H9 (cell line): ENCODE data around the gene HSH2D. TPM values are rescaled to one million over a fixed set of nuclear protein-coding genes. Genes with fewer than 3 reads are reported as not detected.

Experiments
- DNase-seq: peaks from one replicate; pipeline ENCODE4 v3.0.0-alpha.2; 2017
- H2AFZ ChIP-seq: one replicate; pipeline ENCODE4 v1.6.1; 2013; ENCODE audit warnings: mild to moderate bottlenecking, low read length, control low read depth, moderate library complexity
- H2AK5ac ChIP-seq: 2 replicates; pipeline ENCODE4 v1.6.1; 2013; ENCODE audit warnings: low read length, control low read depth, mixed read lengths; ENCODE audit not compliant: insufficient read length
- H2BK120ac ChIP-seq: one replicate; pipeline ENCODE4 v1.6.1; 2013; ENCODE audit warnings: low read depth, mild to moderate bottlenecking, low read length, control low read depth, inconsistent platforms; ENCODE audit not compliant: poor library complexity, severe bottlenecking
- H2BK12ac ChIP-seq: 2 replicates; pipeline ENCODE4 v1.6.1; 2013; ENCODE audit warnings: low read length, control low read depth, mixed read lengths, low read depth; ENCODE audit not compliant: insufficient read length
- H2BK15ac ChIP-seq: 2 replicates; pipeline ENCODE4 v1.6.1; 2013; ENCODE audit warnings: low read depth, low read length, control low read depth
- H2BK20ac ChIP-seq: one replicate; pipeline ENCODE4 v1.6.1; 2013; ENCODE audit warnings: low read depth, mild to moderate bottlenecking, low read length, control low read depth, inconsistent platforms; ENCODE audit not compliant: poor library complexity, severe bottlenecking
- H2BK5ac ChIP-seq: 2 replicates; pipeline ENCODE4 v1.6.1; 2013; ENCODE audit warnings: low read length, control low read depth, mixed read lengths; ENCODE audit not compliant: insufficient read length
- H3K14ac ChIP-seq: 2 replicates; pipeline ENCODE4 v1.6.1; 2013; ENCODE audit warnings: low read length, control low read depth; ENCODE audit not compliant: insufficient read depth
- H3K18ac ChIP-seq: 2 replicates; pipeline ENCODE4 v1.6.1; 2013; ENCODE audit warnings: low read depth, mild to moderate bottlenecking, mixed read lengths, low read length, control low read depth; ENCODE audit not compliant: insufficient read length
- H3K23ac ChIP-seq: 2 replicates; pipeline ENCODE4 v1.6.1; 2013; ENCODE audit warnings: low read length, control low read depth, mixed read lengths, low read depth; ENCODE audit not compliant: insufficient read length
- H3K23me2 ChIP-seq: 2 replicates; pipeline ENCODE4 v1.6.1; 2013; ENCODE audit warnings: low read depth, mild to moderate bottlenecking, mixed read lengths, low read length, control low read depth; ENCODE audit not compliant: insufficient read length, poor library complexity, severe bottlenecking
- H3K27ac ChIP-seq: 2 replicates; pipeline ENCODE4 v1.5.1; 2013; ENCODE audit warnings: low read length, control low read depth, mixed read lengths, low read depth; ENCODE audit not compliant: insufficient read length
- H3K27me3 ChIP-seq: 2 replicates; pipeline ENCODE4 v1.6.1; 2013; ENCODE audit warnings: low read length, control low read depth, inconsistent platforms; ENCODE audit not compliant: insufficient read depth
- H3K4ac ChIP-seq: 2 replicates; pipeline ENCODE4 v1.6.1; 2013; ENCODE audit warnings: low read depth, mild to moderate bottlenecking, control low read depth, inconsistent platforms, low read length, moderate library complexity
- H3K4me1 ChIP-seq: 2 replicates; pipeline ENCODE4 v1.6.1; 2013; ENCODE audit warnings: low read length, control low read depth, inconsistent platforms; ENCODE audit not compliant: insufficient read depth
- H3K4me2 ChIP-seq: 2 replicates; pipeline ENCODE4 v1.6.1; 2013; ENCODE audit warnings: low read length, control low read depth, mixed read lengths; ENCODE audit not compliant: insufficient read length, insufficient read depth
- H3K56ac ChIP-seq: 2 replicates; pipeline ENCODE4 v1.6.1; 2013; ENCODE audit warnings: low read depth, mild to moderate bottlenecking, mixed read lengths, low read length, control low read depth; ENCODE audit not compliant: insufficient read length
- H3K79me1 ChIP-seq: 2 replicates; pipeline ENCODE4 v1.6.1; 2013; ENCODE audit warnings: low read depth, mild to moderate bottlenecking, moderate library complexity, low read length, control low read depth, inconsistent platforms; ENCODE audit not compliant: insufficient read depth, poor library complexity, severe bottlenecking
- H3K79me2 ChIP-seq: 2 replicates; pipeline ENCODE4 v1.6.1; 2013; ENCODE audit warnings: low read length, control low read depth, inconsistent platforms; ENCODE audit not compliant: insufficient read depth
- H3K9ac ChIP-seq: 2 replicates; pipeline ENCODE4 v1.6.1; 2013; ENCODE audit warnings: low read length, control low read depth, mixed read lengths; ENCODE audit not compliant: insufficient read length; ENCODE audit errors: extremely low read depth
- H3K9me3 ChIP-seq: one replicate; pipeline ENCODE4 v1.6.1; 2013; ENCODE audit warnings: low read depth, low read length, inconsistent platforms; ENCODE audit not compliant: control insufficient read depth
- H3T11ph ChIP-seq: one replicate; pipeline ENCODE4 v1.6.1; 2013; ENCODE audit warnings: mild to moderate bottlenecking, low read length, control low read depth, inconsistent platforms
- H4K20me1 ChIP-seq: one replicate; pipeline ENCODE4 v1.6.1; 2013; ENCODE audit not compliant: control insufficient read depth, insufficient read length, insufficient read depth
- H4K5ac ChIP-seq: 2 replicates; pipeline ENCODE4 v1.6.1; 2013; ENCODE audit warnings: low read depth, mild to moderate bottlenecking, mixed read lengths, low read length, control low read depth; ENCODE audit not compliant: insufficient read length
- H4K8ac ChIP-seq: replicated peaks from 2 replicates; pipeline ENCODE4 v1.6.1; 2013; ENCODE audit warnings: low read length, control low read depth, mixed read lengths, low read depth; ENCODE audit not compliant: insufficient read length
- H4K91ac ChIP-seq: 2 replicates; pipeline ENCODE4 v1.6.1; 2013; ENCODE audit warnings: low read depth, mild to moderate bottlenecking, moderate library complexity, mixed read lengths, low read length, control low read depth; ENCODE audit not compliant: insufficient read length
- H3K27ac Mint-ChIP-seq, 3 experiments: 2 replicates in 2 of 3; 3 replicates in 1 of 3; pipeline ENCODE4 v1.8.0; 2020 to 2021; ENCODE audit warnings: mixed read lengths in 3 of 3, mild to moderate bottlenecking in 1 of 3, moderate library complexity in 1 of 3
- H3K27me3 Mint-ChIP-seq: 2 replicates; pipeline ENCODE4 v1.8.0; 2021; ENCODE audit warnings: low read depth, mild to moderate bottlenecking, moderate library complexity, mixed read lengths
- H3K36me3 Mint-ChIP-seq, 3 experiments: 2 replicates in 2 of 3; 3 replicates in 1 of 3; pipeline ENCODE4 v1.8.0; 2020 to 2021; ENCODE audit warnings: low read depth in 3 of 3, mixed read lengths in 3 of 3; ENCODE audit not compliant: insufficient read depth in 1 of 3
- H3K4me1 Mint-ChIP-seq, 2 experiments: 2 replicates each; pipeline ENCODE4 v1.8.0; 2020; ENCODE audit warnings: mixed read lengths in 2 of 2
- H3K4me3 Mint-ChIP-seq, 2 experiments: 2 replicates in 1 of 2; 3 replicates in 1 of 2; pipeline ENCODE4 v1.8.0; 2020 to 2021; ENCODE audit warnings: mild to moderate bottlenecking in 2 of 2, mixed read lengths in 2 of 2, moderate library complexity in 1 of 2
- H3K9me3 Mint-ChIP-seq, 2 experiments: 2 replicates in 1 of 2; 3 replicates in 1 of 2; pipeline ENCODE4 v1.8.0; 2020; ENCODE audit warnings: mild to moderate bottlenecking in 2 of 2, mixed read lengths in 2 of 2, moderate library complexity in 1 of 2
- WGBS: extraction: QIAGEN DNeasy Blood & Tissue Kit; methylation state at CpG from one replicate; pipeline ENCODE4 v1.1.7; 2013; ENCODE audit warnings: missing lambda C conversion rate, low lambda C conversion rate, mixed read lengths; ENCODE audit not compliant: insufficient read length; ENCODE audit errors: extremely low coverage; 5-methylcytosine and 5-hydroxymethylcytosine counted together
- total RNA-seq: library from RNA; stranded (reverse); gene quantifications from 2 replicates; pipeline ENCODE4 v1.2.1, GENCODE V29; 2021
- TF ChIP-seq, protein P1 (sequence below): fragments of 200-600 bp; sonication (generic); conservative IDR thresholded peaks from 3 replicates; pipeline ENCODE4 v1.8.0; 2021; ENCODE audit warnings: antibody characterized with exemption, mild to moderate bottlenecking

Gene HSH2D
- total RNA-seq, 1 experiment from 2014 or later, result 2.3 TPM

DNA sequence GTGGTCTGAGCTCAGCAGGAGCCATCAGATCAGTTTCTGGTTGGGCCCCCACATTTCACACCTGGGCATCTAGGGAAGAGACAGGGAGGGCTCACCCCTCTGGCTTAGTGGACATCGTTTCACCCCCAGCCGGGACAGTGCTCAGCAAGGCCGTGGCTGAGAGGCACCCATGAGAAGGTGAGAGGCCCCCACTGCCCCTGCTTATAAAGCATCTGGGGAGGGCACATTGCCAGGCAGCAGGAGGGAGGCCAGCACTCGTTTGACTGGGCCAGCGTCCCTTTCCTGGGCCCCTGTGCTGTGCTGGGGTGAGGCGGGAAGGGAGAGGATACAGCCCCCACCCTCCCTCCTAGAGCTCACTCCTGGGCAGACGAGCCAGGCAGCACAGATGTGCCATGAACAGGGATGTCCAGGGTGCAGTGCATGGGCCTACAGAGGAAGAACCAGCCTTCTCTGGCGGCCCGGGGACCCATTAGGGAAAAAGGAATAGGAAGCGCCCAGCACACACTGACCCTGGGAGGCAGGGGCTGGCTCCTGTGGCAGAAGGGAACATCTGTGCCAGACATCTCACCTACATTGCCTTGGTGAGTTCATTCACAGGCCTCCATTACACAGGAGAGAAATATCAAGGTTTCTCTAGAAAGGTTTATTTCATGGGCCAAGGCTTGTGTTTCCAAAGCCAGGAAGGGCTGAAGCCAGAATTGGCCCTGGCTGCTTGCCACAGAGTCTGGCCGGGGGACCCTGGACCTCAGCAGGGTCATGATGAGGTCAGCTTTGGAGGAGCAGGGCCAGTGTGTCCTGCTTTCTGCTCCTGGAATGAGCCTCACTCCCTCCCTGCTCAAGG lies 61.9 kb downstream of the HSH2D start:
- Histone ChIP-seq H2BK5ac (no peak overlapping the region), H2BK20ac (no peak overlapping the region), H2BK120ac (no peak overlapping the region), H4K5ac (no peak overlapping the region), H3K79me2 (no peaks in the 10 kb centered on the region), H3K23me2 (no peaks in the 10 kb centered on the region), H3K79me1 (no peaks in the 10 kb centered on the region), H3K9me3 (no peaks in the 10 kb centered on the region), H4K91ac (no peak overlapping the region), H3K4me2 (no peak overlapping the region), H3K18ac (no peak overlapping the region), H2BK12ac (no peak overlapping the region), H3K27ac (no peak overlapping the region), H3T11ph (no peak overlapping the region), H3K4ac (no peak overlapping the region), H2AFZ (no peak overlapping the region), H3K4me1 (no peaks in the 10 kb centered on the region), H3K56ac (no peak overlapping the region), H3K14ac (no peak overlapping the region; the same call in 1 of the 2 replicates), H4K20me1 (no peaks in the 10 kb centered on the region), H2AK5ac (no peak overlapping the region), H3K23ac (no peak overlapping the region), H3K27me3 (no peaks in the 10 kb centered on the region), H3K9ac (no peak overlapping the region), H4K8ac (no peak overlapping the region), H2BK15ac (no peak overlapping the region)
- no CpG with 5 or more reads among the region's 11 CpGs for WGBS
- no peak overlapping the region for H3K27ac Mint-ChIP-seq
- no peak for DNase-seq
- H3K9me3 Mint-ChIP-seq, result no peaks in the 10 kb centered on the region
- peaks cover 4 to 28% (median 24%) of the 10 kb centered on the region in 3 experiments; a peak in 6 of 7 replicates for H3K36me3 Mint-ChIP-seq
- H3K27me3 Mint-ChIP-seq, result no peaks in the 10 kb centered on the region
- H3K4me3 Mint-ChIP-seq, result no peak overlapping the region
- no peaks in the 10 kb centered on the region for H3K4me1 Mint-ChIP-seq
- TF ChIP-seq, protein P1, sequence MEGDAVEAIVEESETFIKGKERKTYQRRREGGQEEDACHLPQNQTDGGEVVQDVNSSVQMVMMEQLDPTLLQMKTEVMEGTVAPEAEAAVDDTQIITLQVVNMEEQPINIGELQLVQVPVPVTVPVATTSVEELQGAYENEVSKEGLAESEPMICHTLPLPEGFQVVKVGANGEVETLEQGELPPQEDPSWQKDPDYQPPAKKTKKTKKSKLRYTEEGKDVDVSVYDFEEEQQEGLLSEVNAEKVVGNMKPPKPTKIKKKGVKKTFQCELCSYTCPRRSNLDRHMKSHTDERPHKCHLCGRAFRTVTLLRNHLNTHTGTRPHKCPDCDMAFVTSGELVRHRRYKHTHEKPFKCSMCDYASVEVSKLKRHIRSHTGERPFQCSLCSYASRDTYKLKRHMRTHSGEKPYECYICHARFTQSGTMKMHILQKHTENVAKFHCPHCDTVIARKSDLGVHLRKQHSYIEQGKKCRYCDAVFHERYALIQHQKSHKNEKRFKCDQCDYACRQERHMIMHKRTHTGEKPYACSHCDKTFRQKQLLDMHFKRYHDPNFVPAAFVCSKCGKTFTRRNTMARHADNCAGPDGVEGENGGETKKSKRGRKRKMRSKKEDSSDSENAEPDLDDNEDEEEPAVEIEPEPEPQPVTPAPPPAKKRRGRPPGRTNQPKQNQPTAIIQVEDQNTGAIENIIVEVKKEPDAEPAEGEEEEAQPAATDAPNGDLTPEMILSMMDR, result no peak
